B cell (primary cell): ENCODE measurements around the gene ZMYND19. TPM values are rescaled to one million over a fixed set of nuclear protein-coding genes. Genes with fewer than 3 reads are reported as not detected.

ENCODE experiments used
- ATAC-seq: fragments of 200-7000 bp; cut with Tn5 transposase; one replicate; pipeline ENCODE4 v1.10.0; 2021; ENCODE audit warnings: low read depth, mild to moderate bottlenecking, moderate number of reproducible peaks, moderate library complexity
- CTCF ChIA-PET: fragments of 350-600 bp; sonication (Branson Sonifier 250); formaldehyde crosslinking; loops from one replicate; lab custom pipeline; 2021; ENCODE audit warnings: antibody characterized with exemption, inconsistent platforms; lab: Charles Lee
- POLR2A ChIA-PET: fragments of 350-600 bp; sonication (Branson Sonifier 250); formaldehyde crosslinking; loops from one replicate; lab custom pipeline; 2021; ENCODE audit warnings: antibody characterized with exemption; lab: Charles Lee
- DNase-seq: peaks from one replicate; pipeline ENCODE4 v3.0.0; 2013
- H2AFZ ChIP-seq: 2 replicates; pipeline ENCODE4 v1.6.1; 2012; ENCODE audit warnings: mild to moderate bottlenecking, low read depth, low read length; ENCODE audit not compliant: insufficient read depth, poor library complexity, severe bottlenecking
- H3K27ac ChIP-seq, 2 donors: 1 replicate in 1 of 2; 2 replicates in 1 of 2; pipeline ENCODE4 v1.5.1; 2012 to 2013; ENCODE audit warnings: low read length in 2 of 2, mild to moderate bottlenecking in 2 of 2, moderate library complexity in 1 of 2
- H3K27me3 ChIP-seq, 4 experiments: fragments of 200-600 bp in 1 of 4; sonication (generic) in 1 of 4; replicated peaks in 1 of 4; 1 replicate in 2 of 4; 2 replicates in 2 of 4; pipeline versions ENCODE4 v1.6.1 to v1.7.0; 2013 to 2016; ENCODE audit warnings: low read length in 3 of 4, mild to moderate bottlenecking in 2 of 4, mixed read lengths in 1 of 4, moderate library complexity in 1 of 4; ENCODE audit not compliant: insufficient read depth in 4 of 4, control insufficient read depth in 3 of 4; ENCODE audit errors: control extremely low read depth in 1 of 4
- H3K36me3 ChIP-seq, 2 experiments: replicated peaks in 1 of 2; 1 replicate in 1 of 2; 2 replicates in 1 of 2; pipeline versions ENCODE4 v1.6.1 to v1.7.1; 2013; ENCODE audit warnings: low read length in 1 of 2; ENCODE audit not compliant: insufficient read depth in 2 of 2, control insufficient read depth in 1 of 2; ENCODE audit errors: control extremely low read depth in 1 of 2, extremely low read depth in 1 of 2
- H3K4me1 ChIP-seq, 2 donors: fragments of 200-600 bp in 1 of 2; sonication (generic) in 1 of 2; 1 replicate in 1 of 2; 2 replicates in 1 of 2; pipeline versions ENCODE4 v1.5.1 to v1.6.1; 2013 to 2017; ENCODE audit warnings: low read length in 2 of 2; ENCODE audit not compliant: control insufficient read depth in 2 of 2, insufficient read depth in 2 of 2
- H3K4me2 ChIP-seq: replicated peaks from 2 replicates; pipeline ENCODE3; 2012; ENCODE audit warnings: mild to moderate bottlenecking, low read depth, low read length; ENCODE audit not compliant: poor library complexity, severe bottlenecking
- H3K4me3 ChIP-seq, 5 experiments: fragments of 200-600 bp in 1 of 5; sonication (generic) in 1 of 5; 1 replicate in 3 of 5; 2 replicates in 2 of 5; pipeline versions ENCODE4 v1.5.1 to v1.7.0; 2011 to 2016; ENCODE audit warnings: low read length in 4 of 5, mild to moderate bottlenecking in 4 of 5, low read depth in 2 of 5, control low read depth in 1 of 5, moderate library complexity in 1 of 5; ENCODE audit not compliant: insufficient read depth in 1 of 5; ENCODE audit errors: control extremely low read depth in 1 of 5, extremely low read depth in 1 of 5
- H3K79me2 ChIP-seq: fragments of 200-600 bp; sonication (generic); one replicate; pipeline ENCODE4 v1.6.0; 2016; ENCODE audit warnings: low read length; ENCODE audit not compliant: control insufficient read depth, insufficient read depth
- H3K9ac ChIP-seq: fragments of 200-600 bp; sonication (generic); 2 replicates; pipeline ENCODE4 v1.6.1; 2017; ENCODE audit warnings: mild to moderate bottlenecking, low read length, moderate library complexity
- H3K9me3 ChIP-seq, 3 donors: one replicate each; pipeline versions ENCODE4 v1.6.1 to v1.7.1; 2013; ENCODE audit warnings: low read length in 2 of 3; ENCODE audit not compliant: control insufficient read depth in 2 of 3, insufficient read depth in 1 of 3; ENCODE audit errors: control extremely low read depth in 1 of 3
- H4K20me1 ChIP-seq: 2 replicates; pipeline ENCODE4 v1.6.0; 2012; ENCODE audit warnings: mild to moderate bottlenecking, low read length; ENCODE audit not compliant: insufficient read depth, control insufficient read depth, poor library complexity, severe bottlenecking
- H3K27ac Mint-ChIP-seq: one replicate; pipeline ENCODE4 v1.8.0; 2021; ENCODE audit warnings: mixed read lengths
- H3K27me3 Mint-ChIP-seq: one replicate; pipeline ENCODE4 v1.8.0; 2021; ENCODE audit warnings: mixed read lengths
- H3K4me1 Mint-ChIP-seq: one replicate; pipeline ENCODE4 v1.8.0; 2021; ENCODE audit warnings: mixed read lengths
- H3K4me3 Mint-ChIP-seq: one replicate; pipeline ENCODE4 v1.8.0; 2021; ENCODE audit warnings: mixed read lengths
- H3K9me3 Mint-ChIP-seq: one replicate; pipeline ENCODE4 v1.8.0; 2022; ENCODE audit warnings: mixed read lengths; ENCODE audit not compliant: insufficient read depth
- EZH2 ChIP-seq: IDR thresholded peaks from 2 replicates; pipeline ENCODE4 v1.6.1; 2012; ENCODE audit warnings: borderline replicate concordance, low read depth, mild to moderate bottlenecking, moderate library complexity, low read length; ENCODE audit not compliant: insufficient read depth, poor library complexity, severe bottlenecking
- WGBS: methylation state at CpG from one replicate; pipeline ENCODE4 v1.1.5; 2013; ENCODE audit warnings: missing lambda C conversion rate; ENCODE audit not compliant: insufficient coverage; 5-methylcytosine and 5-hydroxymethylcytosine counted together
- intact Hi-C: fragments of 100-400 bp; cut with micrococcal nuclease; formaldehyde crosslinking; loops from one replicate; pipeline ENCODE4 v1.10.0; 2022
- polyA plus RNA-seq: library from polyadenylated mRNA; depleted of rRNA; stranded (reverse); fragments of >200 nt; gene quantifications from 2 replicates; pipeline ENCODE4 v1.2.3, GENCODE V29; 2012
- total RNA-seq, 2 donors: library from RNA; stranded (reverse); fragments of 120-200 nt in 1 of 2; gene quantifications; 1 replicate in 1 of 2; 2 replicates in 1 of 2; pipeline versions ENCODE4 v1.2.3 to v1.2.4, GENCODE V29; 2013 to 2022
- TF ChIP-seq, protein P1 (sequence below): fragments of 200-600 bp; IDR thresholded peaks from one replicate; pipeline ENCODE4 v1.8.0; 2022; ENCODE audit warnings: antibody characterized with exemption, mild to moderate bottlenecking

The ZMYND19 gene
- total and polyA plus RNA-seq, 2 donors (not counting 1 experiment from before 2014, with no cell fraction given), result 22.0 to 24.1 TPM

- H3K79me2 ChIP-seq, result peaks cover 73% of the 10 kb centered on the region
- Mint-ChIP-seq H3K27me3 (no peaks in the 10 kb centered on the region), H3K9me3 (no peaks in the 10 kb centered on the region), H3K4me1 (peaks cover 40% of the 10 kb centered on the region), H3K27ac (peak within 1 kb of the TSS; percentile 93), H3K4me3 (peak within 1 kb of the TSS; percentile 88)
- H3K4me3 ChIP-seq, result peak within 1 kb of the TSS; percentile 78 to 99 (median 84)
- H3K4me2 ChIP-seq, result peak within 1 kb of the TSS; percentile 93
- peaks cover 3 to 24% of the 10 kb centered on the region in 2 experiments for H3K36me3 ChIP-seq
- 1% methylated on average over 86 of the region's 94 CpGs for WGBS
- ChIA-PET CTCF (interaction anchor here (0.7 to 1.7 kb wide), 8 partner anchors 10 to 76 kb away, joined by 3 to 5 read pairs (median 3); partner anchors contain the start of genes DPH7 and MRPL41), POLR2A (interaction anchor here (0.5 to 2.1 kb wide), 10 partner anchors 10 to 121 kb away, joined by 3 to 10 read pairs (median 4); partner anchors contain the start of genes ARRDC1 and ZMYND19)
- intact Hi-C loops, result loop anchor here (1.0 to 2.0 kb wide), 4 partner anchors 13 to 76 kb away; partner anchors contain the start of genes ARRDC1, DPH7 and ZMYND19
- peak within 1 kb of the TSS; percentile 89 for H3K9ac ChIP-seq
- H4K20me1 ChIP-seq, result peaks cover 65% of the 10 kb centered on the region
- peak; percentile 90 for ATAC-seq
- DNase-seq, result peak; percentile 96
- H3K4me1 ChIP-seq, result peaks cover 25 to 37% of the 10 kb centered on the region in 2 donors
- TF ChIP-seq EZH2, result no peak
- TF ChIP-seq, protein P1, sequence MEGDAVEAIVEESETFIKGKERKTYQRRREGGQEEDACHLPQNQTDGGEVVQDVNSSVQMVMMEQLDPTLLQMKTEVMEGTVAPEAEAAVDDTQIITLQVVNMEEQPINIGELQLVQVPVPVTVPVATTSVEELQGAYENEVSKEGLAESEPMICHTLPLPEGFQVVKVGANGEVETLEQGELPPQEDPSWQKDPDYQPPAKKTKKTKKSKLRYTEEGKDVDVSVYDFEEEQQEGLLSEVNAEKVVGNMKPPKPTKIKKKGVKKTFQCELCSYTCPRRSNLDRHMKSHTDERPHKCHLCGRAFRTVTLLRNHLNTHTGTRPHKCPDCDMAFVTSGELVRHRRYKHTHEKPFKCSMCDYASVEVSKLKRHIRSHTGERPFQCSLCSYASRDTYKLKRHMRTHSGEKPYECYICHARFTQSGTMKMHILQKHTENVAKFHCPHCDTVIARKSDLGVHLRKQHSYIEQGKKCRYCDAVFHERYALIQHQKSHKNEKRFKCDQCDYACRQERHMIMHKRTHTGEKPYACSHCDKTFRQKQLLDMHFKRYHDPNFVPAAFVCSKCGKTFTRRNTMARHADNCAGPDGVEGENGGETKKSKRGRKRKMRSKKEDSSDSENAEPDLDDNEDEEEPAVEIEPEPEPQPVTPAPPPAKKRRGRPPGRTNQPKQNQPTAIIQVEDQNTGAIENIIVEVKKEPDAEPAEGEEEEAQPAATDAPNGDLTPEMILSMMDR, result no peak
- peak within 1 kb of the TSS; percentile 89 to 94 for H3K27ac ChIP-seq
- no peaks in the 10 kb centered on the region for H3K27me3 ChIP-seq
- no peaks in the 10 kb centered on the region for H3K9me3 ChIP-seq
- H2AFZ ChIP-seq, result peak within 1 kb of the TSS; percentile 86
Observed at GRCh38 chr9:137618105-137619067, 28.1 kb upstream of the ZMYND19 start, which contains the start of gene EHMT1. TSS of gene EHMT1 (plus strand) at chr9:137619005. CDS start at chr9:137619029, 24 bp downstream.
